Activated naive CD4-positive, alpha-beta T cell treated with anti-CD3 and anti-CD28 coated beads for 36 hours (primary cell): Measurements from ENCODE around the gene VDAC1. TPM values are rescaled to one million over a fixed set of nuclear protein-coding genes. Genes with fewer than 3 reads are reported as not detected.

Experiments
- CTCF ChIA-PET: fragments of 350-600 bp; sonication (Branson Sonifier 250); formaldehyde crosslinking; loops from one replicate; lab custom pipeline; 2021; ENCODE audit warnings: antibody characterized with exemption; lab: Charles Lee
- DNase-seq: peaks from one replicate; pipeline ENCODE4 v3.0.0-alpha.2; 2020
- H3K27ac Mint-ChIP-seq: one replicate; pipeline ENCODE4 v1.8.0; 2021; ENCODE audit warnings: mild to moderate bottlenecking, mixed read lengths
- H3K27me3 Mint-ChIP-seq: one replicate; pipeline ENCODE4 v1.8.0; 2021; ENCODE audit warnings: low read depth, mixed read lengths
- H3K36me3 Mint-ChIP-seq: one replicate; pipeline ENCODE4 v1.8.0; 2021; ENCODE audit warnings: low read depth, mixed read lengths
- H3K4me1 Mint-ChIP-seq: one replicate; pipeline ENCODE4 v1.8.0; 2021; ENCODE audit warnings: low read depth, mixed read lengths
- H3K4me3 Mint-ChIP-seq: one replicate; pipeline ENCODE4 v1.8.0; 2021; ENCODE audit warnings: mild to moderate bottlenecking, moderate library complexity, mixed read lengths
- H3K9me3 Mint-ChIP-seq: one replicate; pipeline ENCODE4 v1.8.0; 2021; ENCODE audit warnings: mixed read lengths
- intact Hi-C: fragments of 100-400 bp; cut with micrococcal nuclease; formaldehyde crosslinking; loops from one replicate; pipeline ENCODE4 v1.15.1; 2023
- total RNA-seq, 2 experiments: library from RNA; stranded (reverse); gene quantifications; one replicate each; pipeline ENCODE4 v1.2.3, GENCODE V29; 2021

Gene VDAC1
- total RNA-seq, 2 experiments from 2014 or later = 485 to 513 TPM

DNA sequence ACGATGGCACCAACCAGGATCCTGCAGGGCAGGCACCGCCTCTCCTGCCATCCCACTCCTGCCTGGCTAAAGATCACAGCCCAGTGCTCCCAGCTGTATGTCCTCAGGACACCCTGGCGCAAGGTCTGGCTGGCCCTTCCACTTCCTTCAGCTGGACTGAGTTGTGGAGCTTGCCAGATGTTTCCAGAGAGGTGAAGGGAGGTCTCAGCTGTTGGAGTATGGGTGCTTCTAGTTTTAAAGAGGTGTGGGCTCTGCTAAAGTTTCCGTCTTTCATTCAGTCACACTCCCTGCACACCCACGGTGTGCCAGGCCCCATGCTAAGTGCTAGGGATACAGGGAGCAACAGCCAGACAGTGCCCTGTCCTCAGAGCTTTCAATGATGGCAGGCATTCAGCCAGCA is 70.5 kb downstream of the VDAC1 start:
- Mint-ChIP-seq H3K4me3 (no peak overlapping the region), H3K9me3 (no peaks in the 10 kb centered on the region), H3K36me3 (no peaks in the 10 kb centered on the region), H3K4me1 (peaks cover 42% of the 10 kb centered on the region), H3K27ac (no peak overlapping the region), H3K27me3 (no peaks in the 10 kb centered on the region)
- CTCF ChIA-PET = interaction anchor here (0.6 to 0.9 kb wide), 2 partner anchors 65 to 1502 kb away, joined by 3 to 4 read pairs; no protein-coding TSS in a partner anchor
- intact Hi-C loops = no loop called here
- no peak for DNase-seq

DNA sequence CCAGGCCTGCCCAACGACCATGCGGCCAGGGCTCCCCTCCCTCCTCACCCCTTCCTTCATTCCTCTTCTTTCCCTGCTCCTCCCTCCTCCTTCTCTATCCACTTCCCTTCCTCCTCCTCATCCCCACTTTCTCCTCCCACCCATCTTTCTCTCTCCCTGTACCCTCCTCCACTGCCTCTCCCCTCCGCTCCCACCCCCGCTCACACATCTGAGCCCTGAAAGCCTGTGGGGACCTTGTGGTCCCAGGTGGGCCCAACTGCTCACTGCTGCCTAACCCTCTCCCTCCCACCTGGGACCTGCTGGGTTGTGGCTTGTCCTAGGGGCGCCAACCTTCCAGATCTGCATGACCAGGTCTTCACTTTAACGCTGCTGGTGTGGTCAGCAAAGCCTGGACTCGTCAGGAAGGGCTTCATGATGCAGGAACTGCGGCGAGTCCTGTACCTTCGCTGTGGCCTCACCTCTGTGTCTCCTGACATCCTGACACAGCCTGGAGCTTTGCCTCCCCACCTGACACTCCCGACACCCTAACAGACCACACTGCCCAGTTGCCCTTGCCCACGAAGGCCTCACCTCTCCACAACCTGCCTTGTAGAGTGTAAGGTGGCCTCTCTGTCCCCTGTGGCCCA is 71.0 kb downstream of the VDAC1 start:
- H3K36me3 Mint-ChIP-seq = no peaks in the 10 kb centered on the region
- no peaks in the 10 kb centered on the region for H3K9me3 Mint-ChIP-seq
- DNase-seq = no peak
- peaks cover 42% of the 10 kb centered on the region for H3K4me1 Mint-ChIP-seq
- CTCF ChIA-PET = interaction anchor here (0.6 to 0.9 kb wide), 2 partner anchors 65 to 1502 kb away, joined by 3 to 4 read pairs; no protein-coding TSS in a partner anchor
- no peaks in the 10 kb centered on the region for H3K27me3 Mint-ChIP-seq
- H3K27ac Mint-ChIP-seq = no peak overlapping the region
- intact Hi-C loops = no loop called here
- H3K4me3 Mint-ChIP-seq = no peak overlapping the region

DNA sequence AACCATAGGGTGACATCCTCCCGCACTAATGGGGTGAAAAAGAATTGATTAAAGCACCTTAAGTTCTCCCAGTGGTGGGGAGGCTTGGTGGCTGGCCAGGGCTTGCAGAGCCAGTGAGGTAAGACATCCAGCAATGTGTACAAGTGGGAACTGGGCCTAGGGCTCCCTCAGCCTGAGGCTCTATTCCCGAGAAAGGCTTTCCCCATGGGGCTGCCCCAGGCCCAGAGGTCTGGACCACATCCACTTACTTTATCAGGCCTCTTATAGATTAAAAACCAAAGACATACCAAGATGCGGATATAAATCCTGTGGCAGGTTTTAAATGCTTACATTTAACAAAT is 71.6 kb downstream of the VDAC1 start:
- Mint-ChIP-seq H3K4me3 (no peak overlapping the region), H3K27ac (no peak overlapping the region), H3K4me1 (peaks cover 42% of the 10 kb centered on the region), H3K27me3 (no peaks in the 10 kb centered on the region), H3K9me3 (no peaks in the 10 kb centered on the region), H3K36me3 (no peaks in the 10 kb centered on the region)
- CTCF ChIA-PET = interaction anchor here (0.6 kb wide), 1 partner anchor 1908 kb away, joined by 3 read pairs; no protein-coding TSS in a partner anchor
- no peak for DNase-seq
- intact Hi-C loops = no loop called here

DNA sequence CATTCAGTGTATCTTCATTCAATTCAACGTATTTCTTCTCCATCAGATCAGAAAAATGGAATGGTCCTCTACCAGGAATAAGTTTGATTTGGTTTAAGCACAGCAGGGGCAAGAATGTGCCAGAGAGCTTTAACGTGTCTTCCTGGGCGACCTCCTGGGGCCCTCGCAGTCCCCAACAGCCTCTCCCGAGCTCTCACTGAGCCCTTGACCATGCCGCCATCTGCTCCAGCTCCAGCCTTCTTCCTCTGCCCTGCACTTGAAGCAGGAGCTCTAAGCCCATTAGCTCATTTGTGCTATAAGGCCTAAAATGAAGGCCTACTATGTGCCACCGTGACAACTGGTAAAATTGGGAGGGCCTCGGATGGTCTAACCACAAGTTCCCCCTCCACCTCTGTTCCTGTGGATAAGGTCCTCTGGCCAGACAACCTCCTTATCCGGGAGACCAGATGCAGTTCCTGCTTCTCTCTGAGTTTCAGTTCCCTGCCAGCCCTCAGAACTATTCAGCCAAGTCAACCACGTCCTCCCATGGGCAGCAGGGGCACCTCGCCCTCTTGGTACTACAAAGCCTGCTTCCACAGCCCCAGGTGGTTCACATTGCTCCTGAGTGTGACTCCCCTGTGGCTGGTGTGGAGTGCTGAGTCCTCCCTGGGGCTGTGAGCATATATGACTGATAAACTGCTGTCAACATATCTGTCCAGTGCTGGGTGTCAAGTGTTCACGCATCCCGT is 72.2 kb downstream of the VDAC1 start:
- H3K4me3 Mint-ChIP-seq = no peak overlapping the region
- H3K27ac Mint-ChIP-seq = no peak overlapping the region
- no peaks in the 10 kb centered on the region for H3K9me3 Mint-ChIP-seq
- intact Hi-C loops = no loop called here
- CTCF ChIA-PET = interaction anchor here (0.6 kb wide), 1 partner anchor 1908 kb away, joined by 3 read pairs; no protein-coding TSS in a partner anchor
- no peak for DNase-seq
- H3K36me3 Mint-ChIP-seq = no peaks in the 10 kb centered on the region
- H3K4me1 Mint-ChIP-seq = peaks cover 43% of the 10 kb centered on the region
- no peaks in the 10 kb centered on the region for H3K27me3 Mint-ChIP-seq

DNA sequence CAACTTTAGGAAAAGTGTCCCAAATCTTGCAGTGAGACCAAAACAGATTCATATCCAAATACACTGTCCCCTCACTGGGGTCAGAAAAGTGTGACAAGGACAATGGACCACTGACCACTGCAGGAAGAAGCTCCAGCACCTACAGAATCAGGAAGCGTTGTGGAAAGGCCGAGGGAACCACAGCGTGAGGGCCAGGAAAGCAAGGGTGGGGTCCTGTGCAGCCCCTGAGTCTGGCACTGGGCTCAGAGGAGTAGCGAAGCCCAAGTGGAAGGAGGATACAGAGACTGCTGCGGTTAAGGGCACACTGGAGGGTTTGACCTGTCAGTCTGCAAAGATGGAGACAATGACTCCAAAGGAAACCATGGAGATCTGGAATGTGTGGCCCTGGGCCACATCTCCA is 73.2 kb downstream of the VDAC1 start:
- Mint-ChIP-seq H3K4me1 (peaks cover 43% of the 10 kb centered on the region), H3K27me3 (no peaks in the 10 kb centered on the region), H3K36me3 (no peaks in the 10 kb centered on the region), H3K9me3 (no peaks in the 10 kb centered on the region), H3K27ac (no peak overlapping the region), H3K4me3 (no peak overlapping the region)
- DNase-seq = no peak
- intact Hi-C loops = loop anchor here (2.0 kb wide), 1 partner anchor 73 kb away; the partner anchor contains the start of gene VDAC1
- CTCF ChIA-PET = no interaction called here

DNA sequence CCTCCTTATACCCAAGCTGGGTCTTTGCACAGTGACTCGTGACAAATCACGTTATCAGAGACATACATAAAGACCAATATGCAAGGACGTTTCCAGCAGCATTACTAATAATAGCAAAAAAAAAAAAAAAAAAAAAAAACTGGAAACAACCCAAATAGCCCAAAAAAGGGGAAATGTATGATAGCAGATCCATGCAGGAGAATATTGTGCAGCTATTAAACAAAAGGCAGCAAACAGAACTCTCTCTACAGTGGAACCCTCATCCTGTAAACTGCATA is 74.0 kb downstream of the VDAC1 start:
- no peaks in the 10 kb centered on the region for H3K27me3 Mint-ChIP-seq
- CTCF ChIA-PET = interaction anchor here (0.7 to 2.1 kb wide), 6 partner anchors 8 to 109 kb away, joined by 3 to 11 read pairs (median 5); no protein-coding TSS in a partner anchor
- peaks cover 43% of the 10 kb centered on the region for H3K4me1 Mint-ChIP-seq
- peak overlapping the region; percentile 97 for H3K27ac Mint-ChIP-seq
- intact Hi-C loops = loop anchor here (1.0 to 2.0 kb wide), 5 partner anchors 9 to 74 kb away; partner anchors contain the start of genes C5orf15 and VDAC1
- DNase-seq = no peak
- no peaks in the 10 kb centered on the region for H3K9me3 Mint-ChIP-seq
- peak overlapping the region; percentile 80 for H3K4me3 Mint-ChIP-seq
- H3K36me3 Mint-ChIP-seq = no peaks in the 10 kb centered on the region

DNA sequence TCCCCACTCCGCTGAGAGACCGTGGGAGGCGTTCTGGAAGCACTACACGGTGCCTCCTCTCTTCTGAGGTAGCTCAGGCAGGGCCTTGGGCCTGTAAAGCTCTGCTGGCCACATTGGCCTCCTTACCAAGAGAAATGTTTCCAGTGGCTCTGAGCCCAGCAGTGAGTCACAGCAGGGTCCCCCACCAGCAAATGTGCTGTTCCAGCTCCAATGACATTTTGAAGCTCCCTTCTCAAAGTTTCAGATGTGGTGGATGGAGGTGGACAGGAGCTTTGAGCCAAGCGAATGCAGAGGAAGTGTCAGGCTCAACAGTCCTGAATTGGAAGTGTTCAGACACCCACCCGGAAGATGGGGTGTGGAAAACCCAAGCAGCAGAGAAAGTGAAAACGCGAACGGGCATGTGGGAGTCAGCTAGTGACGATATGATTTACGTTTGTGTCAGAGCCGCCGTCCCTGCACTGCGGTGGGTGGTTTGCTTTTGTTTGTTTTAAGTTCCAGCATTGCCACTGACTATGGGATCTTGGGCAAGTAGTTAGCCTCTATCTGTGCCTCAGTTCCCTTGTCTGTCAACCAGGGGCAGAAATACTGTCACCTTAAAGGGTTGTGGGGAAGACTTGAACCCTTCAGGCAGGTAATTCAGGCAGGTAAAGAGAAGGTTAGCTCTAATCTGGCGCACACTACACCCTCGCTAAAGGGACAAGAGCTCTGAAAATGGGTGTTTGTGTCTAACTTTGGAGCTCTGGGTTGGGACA is 74.5 kb downstream of the VDAC1 start:
- peak; percentile 88 for DNase-seq
- Mint-ChIP-seq H3K27ac (peak overlapping the region; percentile 97), H3K27me3 (no peaks in the 10 kb centered on the region), H3K4me3 (peak overlapping the region; percentile 80), H3K9me3 (no peaks in the 10 kb centered on the region), H3K36me3 (no peaks in the 10 kb centered on the region), H3K4me1 (peaks cover 45% of the 10 kb centered on the region)
- intact Hi-C loops = loop anchor here (1.0 to 2.0 kb wide), 5 partner anchors 9 to 75 kb away; partner anchors contain the start of genes C5orf15 and VDAC1
- CTCF ChIA-PET = interaction anchor here (1.1 to 2.3 kb wide), 6 partner anchors 9 to 109 kb away, joined by 3 to 11 read pairs (median 6); no protein-coding TSS in a partner anchor

DNA sequence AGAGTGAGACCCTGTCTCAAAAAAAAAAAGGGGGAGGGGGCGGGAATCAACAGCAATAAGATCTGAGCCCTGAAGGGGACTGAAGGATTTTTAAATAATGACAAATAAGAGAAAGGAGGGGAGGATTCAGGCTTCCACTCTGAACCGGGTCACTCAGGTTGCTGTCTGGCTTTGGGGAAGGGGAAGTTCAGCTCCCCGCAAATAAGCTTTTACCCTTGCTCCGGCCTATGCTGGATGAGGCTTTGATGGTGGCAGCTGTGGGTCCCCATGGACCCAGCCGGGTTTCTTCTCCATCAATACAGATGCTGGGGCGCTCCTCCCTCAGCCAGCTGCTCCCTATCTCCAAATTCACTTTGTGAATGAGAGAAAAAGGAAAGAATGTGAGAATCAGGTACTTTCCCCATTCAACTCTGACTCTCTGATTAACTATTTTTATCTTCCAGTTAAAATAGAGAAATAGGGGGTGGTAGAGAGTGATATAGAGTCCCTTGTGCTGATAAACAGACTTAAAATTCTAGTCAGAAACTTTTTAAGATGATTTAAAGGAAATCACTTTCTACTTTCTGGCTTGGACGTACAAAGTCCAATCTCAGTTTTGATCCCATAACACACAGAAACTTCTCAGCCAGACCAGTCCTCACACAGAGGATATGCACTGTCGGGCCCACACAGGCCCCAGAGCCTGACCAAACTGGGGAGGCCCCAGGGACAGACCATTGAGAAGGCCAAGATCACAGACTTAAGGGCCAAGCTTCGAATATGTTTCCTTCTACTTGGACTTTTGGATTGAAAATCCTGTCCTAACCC is 76.0 kb downstream of the VDAC1 start:
- peak; percentile 21 for DNase-seq
- Mint-ChIP-seq H3K36me3 (no peaks in the 10 kb centered on the region), H3K9me3 (no peaks in the 10 kb centered on the region), H3K4me3 (peak overlapping the region; percentile 80), H3K27ac (peak overlapping the region; percentile 97), H3K4me1 (peaks cover 47% of the 10 kb centered on the region), H3K27me3 (no peaks in the 10 kb centered on the region)
- intact Hi-C loops = no loop called here
- CTCF ChIA-PET = interaction anchor here (0.6 to 2.3 kb wide), 3 partner anchors 9 to 76 kb away, joined by 3 to 6 read pairs (median 3); no protein-coding TSS in a partner anchor

DNA sequence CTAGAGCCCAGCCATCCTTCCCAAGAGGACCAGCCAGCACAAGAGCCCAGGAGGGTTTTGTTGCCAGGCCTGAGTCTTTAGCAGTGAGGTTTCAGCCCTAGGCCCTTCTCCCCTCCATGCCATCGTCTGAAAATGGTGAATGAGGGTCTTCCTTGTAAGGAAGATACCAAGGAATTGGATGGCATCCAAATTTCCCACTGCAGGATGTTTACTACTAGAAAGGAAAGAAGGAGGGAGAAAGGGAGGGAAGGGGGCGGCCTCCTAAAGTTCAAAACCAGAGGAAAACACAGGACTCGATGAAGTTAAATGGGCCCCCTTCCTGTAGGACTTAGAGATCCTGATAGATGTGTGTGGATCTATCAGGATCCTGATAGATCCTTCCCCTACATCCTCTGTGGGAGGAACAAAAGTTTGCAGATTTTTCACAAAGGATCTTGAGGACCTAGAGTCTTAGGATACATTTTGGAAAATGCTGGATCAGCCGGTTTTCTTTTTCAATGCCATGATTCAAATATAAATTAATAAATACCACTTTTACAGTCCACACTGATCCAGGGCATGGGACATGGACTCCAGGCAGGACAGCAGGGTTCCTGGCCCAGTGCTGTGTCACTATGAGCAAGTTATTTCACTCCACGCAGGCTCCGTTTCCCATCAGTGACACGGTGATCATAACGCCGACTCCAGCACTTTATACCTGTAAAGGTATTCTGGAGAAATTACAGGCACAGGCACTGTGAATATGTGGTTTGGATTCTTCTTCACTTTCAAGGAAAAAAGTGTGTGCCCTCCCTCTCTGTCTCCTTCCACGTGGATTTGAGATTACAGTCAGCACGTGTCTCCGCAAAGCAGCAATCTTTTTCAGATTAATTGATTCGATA is 77.2 kb downstream of the VDAC1 start:
- CTCF ChIA-PET = no interaction called here
- Mint-ChIP-seq H3K27ac (peak overlapping the region; percentile 97), H3K36me3 (no peaks in the 10 kb centered on the region), H3K27me3 (no peaks in the 10 kb centered on the region), H3K4me3 (no peak overlapping the region), H3K9me3 (no peaks in the 10 kb centered on the region), H3K4me1 (peaks cover 47% of the 10 kb centered on the region)
- no peak for DNase-seq
- intact Hi-C loops = no loop called here

DNA sequence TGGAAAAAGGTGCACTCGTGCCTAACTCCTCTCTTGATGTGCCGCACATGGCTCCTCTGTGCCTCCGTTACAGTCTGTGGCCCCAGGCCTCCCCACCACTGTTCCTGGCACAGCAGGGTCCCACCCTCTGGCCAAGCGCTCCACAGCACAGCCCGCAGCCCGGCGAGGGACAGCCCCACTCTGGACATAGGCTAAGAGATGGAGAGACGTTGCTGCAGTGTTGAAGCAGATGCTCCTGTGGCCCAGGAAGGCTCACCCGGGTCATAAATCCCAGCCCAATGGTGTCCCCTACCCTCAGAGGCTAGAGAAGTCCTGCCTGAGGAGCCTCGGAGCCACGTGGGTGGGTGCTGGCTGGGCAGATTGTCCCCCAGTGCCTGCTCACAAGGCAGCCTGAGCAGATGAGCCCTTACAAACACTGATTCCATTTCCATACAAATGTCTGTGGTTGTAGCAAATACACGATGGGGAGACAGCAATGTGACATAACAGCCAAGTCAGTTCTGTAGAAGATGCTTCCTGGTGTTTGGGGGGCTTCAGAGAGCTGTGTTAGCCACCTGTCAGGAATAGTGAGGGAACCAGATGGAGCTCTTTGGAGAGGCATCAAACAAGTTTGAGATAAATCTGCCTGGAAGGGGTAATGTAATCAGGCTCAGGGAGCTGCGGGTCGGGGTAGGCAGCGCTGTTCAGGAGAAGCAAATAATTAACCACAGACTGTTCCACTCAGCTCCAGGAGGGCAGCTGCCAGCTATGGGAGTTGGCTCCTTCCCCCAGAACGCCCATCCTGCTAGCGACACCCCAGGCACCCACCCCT is 78.1 kb downstream of the VDAC1 start:
- Mint-ChIP-seq H3K36me3 (no peaks in the 10 kb centered on the region), H3K9me3 (no peaks in the 10 kb centered on the region), H3K27me3 (no peaks in the 10 kb centered on the region), H3K4me3 (no peak overlapping the region), H3K4me1 (peaks cover 45% of the 10 kb centered on the region), H3K27ac (no peak overlapping the region)
- no peak for DNase-seq
- CTCF ChIA-PET = no interaction called here
- intact Hi-C loops = no loop called here
